B cell (primary cell): ENCODE results near the gene KYAT1. TPM values are rescaled to one million over a fixed set of nuclear protein-coding genes. Genes with fewer than 3 reads are reported as not detected.

Source experiments
- ATAC-seq: fragments of 200-7000 bp; cut with Tn5 transposase; one replicate; pipeline ENCODE4 v1.10.0; 2021; ENCODE audit warnings: low read depth, mild to moderate bottlenecking, moderate number of reproducible peaks, moderate library complexity
- CTCF ChIA-PET: fragments of 350-600 bp; sonication (Branson Sonifier 250); formaldehyde crosslinking; loops from one replicate; lab custom pipeline; 2021; ENCODE audit warnings: antibody characterized with exemption, inconsistent platforms; lab: Charles Lee
- POLR2A ChIA-PET: fragments of 350-600 bp; sonication (Branson Sonifier 250); formaldehyde crosslinking; loops from one replicate; lab custom pipeline; 2021; ENCODE audit warnings: antibody characterized with exemption; lab: Charles Lee
- DNase-seq: peaks from one replicate; pipeline ENCODE4 v3.0.0; 2013
- H2AFZ ChIP-seq: 2 replicates; pipeline ENCODE4 v1.6.1; 2012; ENCODE audit warnings: mild to moderate bottlenecking, low read depth, low read length; ENCODE audit not compliant: insufficient read depth, poor library complexity, severe bottlenecking
- H3K27ac ChIP-seq, 2 donors: 1 replicate in 1 of 2; 2 replicates in 1 of 2; pipeline ENCODE4 v1.5.1; 2012 to 2013; ENCODE audit warnings: low read length in 2 of 2, mild to moderate bottlenecking in 2 of 2, moderate library complexity in 1 of 2
- H3K27me3 ChIP-seq, 4 experiments: fragments of 200-600 bp in 1 of 4; sonication (generic) in 1 of 4; replicated peaks in 1 of 4; 1 replicate in 2 of 4; 2 replicates in 2 of 4; pipeline versions ENCODE4 v1.6.1 to v1.7.0; 2013 to 2016; ENCODE audit warnings: low read length in 3 of 4, mild to moderate bottlenecking in 2 of 4, mixed read lengths in 1 of 4, moderate library complexity in 1 of 4; ENCODE audit not compliant: insufficient read depth in 4 of 4, control insufficient read depth in 3 of 4; ENCODE audit errors: control extremely low read depth in 1 of 4
- H3K36me3 ChIP-seq, 2 experiments: replicated peaks in 1 of 2; 1 replicate in 1 of 2; 2 replicates in 1 of 2; pipeline versions ENCODE4 v1.6.1 to v1.7.1; 2013; ENCODE audit warnings: low read length in 1 of 2; ENCODE audit not compliant: insufficient read depth in 2 of 2, control insufficient read depth in 1 of 2; ENCODE audit errors: control extremely low read depth in 1 of 2, extremely low read depth in 1 of 2
- H3K4me1 ChIP-seq, 2 donors: fragments of 200-600 bp in 1 of 2; sonication (generic) in 1 of 2; 1 replicate in 1 of 2; 2 replicates in 1 of 2; pipeline versions ENCODE4 v1.5.1 to v1.6.1; 2013 to 2017; ENCODE audit warnings: low read length in 2 of 2; ENCODE audit not compliant: control insufficient read depth in 2 of 2, insufficient read depth in 2 of 2
- H3K4me2 ChIP-seq: replicated peaks from 2 replicates; pipeline ENCODE3; 2012; ENCODE audit warnings: mild to moderate bottlenecking, low read depth, low read length; ENCODE audit not compliant: poor library complexity, severe bottlenecking
- H3K4me3 ChIP-seq, 5 experiments: fragments of 200-600 bp in 1 of 5; sonication (generic) in 1 of 5; 1 replicate in 3 of 5; 2 replicates in 2 of 5; pipeline versions ENCODE4 v1.5.1 to v1.7.0; 2011 to 2016; ENCODE audit warnings: low read length in 4 of 5, mild to moderate bottlenecking in 4 of 5, low read depth in 2 of 5, control low read depth in 1 of 5, moderate library complexity in 1 of 5; ENCODE audit not compliant: insufficient read depth in 1 of 5; ENCODE audit errors: control extremely low read depth in 1 of 5, extremely low read depth in 1 of 5
- H3K79me2 ChIP-seq: fragments of 200-600 bp; sonication (generic); one replicate; pipeline ENCODE4 v1.6.0; 2016; ENCODE audit warnings: low read length; ENCODE audit not compliant: control insufficient read depth, insufficient read depth
- H3K9ac ChIP-seq: fragments of 200-600 bp; sonication (generic); 2 replicates; pipeline ENCODE4 v1.6.1; 2017; ENCODE audit warnings: mild to moderate bottlenecking, low read length, moderate library complexity
- H3K9me3 ChIP-seq, 3 donors: one replicate each; pipeline versions ENCODE4 v1.6.1 to v1.7.1; 2013; ENCODE audit warnings: low read length in 2 of 3; ENCODE audit not compliant: control insufficient read depth in 2 of 3, insufficient read depth in 1 of 3; ENCODE audit errors: control extremely low read depth in 1 of 3
- H4K20me1 ChIP-seq: 2 replicates; pipeline ENCODE4 v1.6.0; 2012; ENCODE audit warnings: mild to moderate bottlenecking, low read length; ENCODE audit not compliant: insufficient read depth, control insufficient read depth, poor library complexity, severe bottlenecking
- H3K27ac Mint-ChIP-seq: one replicate; pipeline ENCODE4 v1.8.0; 2021; ENCODE audit warnings: mixed read lengths
- H3K27me3 Mint-ChIP-seq: one replicate; pipeline ENCODE4 v1.8.0; 2021; ENCODE audit warnings: mixed read lengths
- H3K4me1 Mint-ChIP-seq: one replicate; pipeline ENCODE4 v1.8.0; 2021; ENCODE audit warnings: mixed read lengths
- H3K4me3 Mint-ChIP-seq: one replicate; pipeline ENCODE4 v1.8.0; 2021; ENCODE audit warnings: mixed read lengths
- H3K9me3 Mint-ChIP-seq: one replicate; pipeline ENCODE4 v1.8.0; 2022; ENCODE audit warnings: mixed read lengths; ENCODE audit not compliant: insufficient read depth
- EZH2 ChIP-seq: IDR thresholded peaks from 2 replicates; pipeline ENCODE4 v1.6.1; 2012; ENCODE audit warnings: borderline replicate concordance, low read depth, mild to moderate bottlenecking, moderate library complexity, low read length; ENCODE audit not compliant: insufficient read depth, poor library complexity, severe bottlenecking
- WGBS: methylation state at CpG from one replicate; pipeline ENCODE4 v1.1.5; 2013; ENCODE audit warnings: missing lambda C conversion rate; ENCODE audit not compliant: insufficient coverage; 5-methylcytosine and 5-hydroxymethylcytosine counted together
- intact Hi-C: fragments of 100-400 bp; cut with micrococcal nuclease; formaldehyde crosslinking; loops from one replicate; pipeline ENCODE4 v1.10.0; 2022
- polyA plus RNA-seq: library from polyadenylated mRNA; depleted of rRNA; stranded (reverse); fragments of >200 nt; gene quantifications from 2 replicates; pipeline ENCODE4 v1.2.3, GENCODE V29; 2012
- total RNA-seq, 2 donors: library from RNA; stranded (reverse); fragments of 120-200 nt in 1 of 2; gene quantifications; 1 replicate in 1 of 2; 2 replicates in 1 of 2; pipeline versions ENCODE4 v1.2.3 to v1.2.4, GENCODE V29; 2013 to 2022
- TF ChIP-seq, protein P1 (sequence below): fragments of 200-600 bp; IDR thresholded peaks from one replicate; pipeline ENCODE4 v1.8.0; 2022; ENCODE audit warnings: antibody characterized with exemption, mild to moderate bottlenecking

The KYAT1 gene
- total and polyA plus RNA-seq, 2 donors (not counting 1 experiment from before 2014, with no cell fraction given): 7.0 to 16.2 TPM

DNA sequence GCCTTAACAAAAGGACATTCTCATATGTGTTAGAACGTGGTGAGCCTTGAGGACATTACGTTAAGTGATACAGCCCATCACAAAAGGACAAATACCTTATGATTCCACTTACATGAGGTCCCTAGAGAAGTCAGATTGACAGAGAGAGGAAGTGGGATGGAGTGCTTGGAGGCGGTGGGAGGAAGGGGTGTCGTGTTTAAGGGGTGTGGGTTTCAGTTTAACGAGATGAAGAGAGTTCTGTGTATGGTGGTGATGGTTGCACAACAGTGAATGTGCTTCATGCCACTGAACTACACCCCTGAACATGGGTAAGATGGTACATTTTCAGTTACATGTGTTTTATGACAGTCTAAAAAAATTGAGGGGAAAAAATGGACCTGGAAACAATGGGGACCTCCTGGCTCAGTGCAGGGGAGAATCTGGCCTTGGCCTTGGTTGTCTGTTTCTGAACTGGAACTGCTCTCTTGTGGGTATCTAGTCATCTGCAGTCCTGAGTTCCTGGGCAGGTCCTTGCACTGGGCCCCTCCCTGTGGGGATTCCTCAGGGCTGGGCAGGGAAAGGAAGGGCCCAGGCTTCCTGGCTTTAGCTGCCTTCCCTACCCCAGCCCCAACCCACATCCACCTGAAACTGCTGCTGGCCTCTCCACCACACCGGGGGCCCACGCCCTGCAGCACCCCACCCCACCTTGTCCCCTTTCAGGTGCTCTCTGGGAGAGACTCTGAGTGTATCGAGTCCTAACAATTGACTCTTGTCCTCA lies 18.0 kb upstream of the KYAT1 start:
- CTCF ChIA-PET: interaction anchor here (0.6 kb wide), 1 partner anchor 20 kb away, joined by 3 read pairs; no protein-coding TSS in a partner anchor
- peak overlapping the region; percentile 34 to 93 for H3K27ac ChIP-seq
- H3K4me3 Mint-ChIP-seq: peak overlapping the region; percentile 24

More for the DNA sequence above, 18.0 kb upstream of the KYAT1 start:
- H3K27ac Mint-ChIP-seq: peak overlapping the region; percentile 84
- Histone ChIP-seq H3K9me3 (no peaks in the 10 kb centered on the region), H4K20me1 (no peaks in the 10 kb centered on the region), H3K9ac (peak overlapping the region; percentile 14), H3K4me3 (no peak overlapping the region), H3K4me2 (peak overlapping the region; percentile 28), H3K27me3 (no peaks in the 10 kb centered on the region), H2AFZ (peak overlapping the region; percentile 10), H3K36me3 (peaks cover 0 to 14% of the 10 kb centered on the region in 2 experiments), H3K4me1 (peaks cover 40 to 60% of the 10 kb centered on the region in 2 donors), H3K79me2 (peaks cover 42% of the 10 kb centered on the region)
- no peak for DNase-seq
- no peak for ATAC-seq
- H3K9me3 Mint-ChIP-seq: no peaks in the 10 kb centered on the region
- H3K4me1 Mint-ChIP-seq: peaks cover 52% of the 10 kb centered on the region
- POLR2A ChIA-PET: no interaction called here
- 7% methylated on average over 3 of the region's 8 CpGs for WGBS
- no peak for TF ChIP-seq EZH2
- TF ChIP-seq, protein P1, sequence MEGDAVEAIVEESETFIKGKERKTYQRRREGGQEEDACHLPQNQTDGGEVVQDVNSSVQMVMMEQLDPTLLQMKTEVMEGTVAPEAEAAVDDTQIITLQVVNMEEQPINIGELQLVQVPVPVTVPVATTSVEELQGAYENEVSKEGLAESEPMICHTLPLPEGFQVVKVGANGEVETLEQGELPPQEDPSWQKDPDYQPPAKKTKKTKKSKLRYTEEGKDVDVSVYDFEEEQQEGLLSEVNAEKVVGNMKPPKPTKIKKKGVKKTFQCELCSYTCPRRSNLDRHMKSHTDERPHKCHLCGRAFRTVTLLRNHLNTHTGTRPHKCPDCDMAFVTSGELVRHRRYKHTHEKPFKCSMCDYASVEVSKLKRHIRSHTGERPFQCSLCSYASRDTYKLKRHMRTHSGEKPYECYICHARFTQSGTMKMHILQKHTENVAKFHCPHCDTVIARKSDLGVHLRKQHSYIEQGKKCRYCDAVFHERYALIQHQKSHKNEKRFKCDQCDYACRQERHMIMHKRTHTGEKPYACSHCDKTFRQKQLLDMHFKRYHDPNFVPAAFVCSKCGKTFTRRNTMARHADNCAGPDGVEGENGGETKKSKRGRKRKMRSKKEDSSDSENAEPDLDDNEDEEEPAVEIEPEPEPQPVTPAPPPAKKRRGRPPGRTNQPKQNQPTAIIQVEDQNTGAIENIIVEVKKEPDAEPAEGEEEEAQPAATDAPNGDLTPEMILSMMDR: no peak
- intact Hi-C loops: no loop called here
- no peaks in the 10 kb centered on the region for H3K27me3 Mint-ChIP-seq
